Endothelial cell of umbilical vein (primary cell): ENCODE measurements around the gene PF4V1.

Experiments used
- POLR2A ChIP-seq: IDR thresholded peaks from 2 replicates; pipeline ENCODE4 v1.6.1; 2012; ENCODE audit warnings: low read depth, mild to moderate bottlenecking, control low read depth, low read length
- TF ChIP-seq, protein P1 (sequence below), 2 donors: IDR thresholded peaks; 1 replicate in 1 of 2; 2 replicates in 1 of 2; pipeline ENCODE4 v1.5.1; 2011; ENCODE audit warnings: low read length in 2 of 2, mild to moderate bottlenecking in 2 of 2, moderate library complexity in 2 of 2, control low read depth in 1 of 2, inconsistent platforms in 1 of 2, low read depth in 1 of 2; ENCODE audit not compliant: insufficient read depth in 1 of 2; ENCODE audit errors: extremely low read depth in 1 of 2

DNA sequence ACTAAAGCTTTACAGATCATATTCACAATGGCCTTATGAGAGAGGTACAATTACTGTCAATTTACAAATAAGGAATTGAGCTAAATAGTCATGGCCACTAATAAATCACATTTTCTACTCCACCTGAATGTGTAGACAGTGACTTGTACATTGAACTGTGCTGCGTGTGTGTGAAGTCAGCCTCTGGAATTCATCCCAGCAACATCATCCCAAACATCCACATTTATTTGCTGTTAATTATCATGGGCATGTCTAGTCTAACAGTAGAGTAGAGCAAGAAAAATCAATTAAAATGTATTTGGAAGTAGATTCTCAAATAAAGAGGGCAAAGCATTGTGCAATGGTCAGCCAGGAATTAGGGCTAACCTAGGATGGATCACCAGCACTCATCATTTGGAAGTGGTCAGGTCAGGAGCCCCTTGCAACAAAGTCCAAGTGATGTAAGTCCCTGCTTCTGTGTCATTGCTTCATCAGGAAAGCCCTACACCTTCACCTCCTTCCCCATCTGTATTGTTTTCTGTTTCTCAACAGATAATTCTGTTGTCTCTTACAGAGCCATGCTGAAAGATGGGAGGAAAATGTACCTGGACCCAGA is 4.8 kb upstream of the PF4V1 start:
- TF ChIP-seq, protein P1, sequence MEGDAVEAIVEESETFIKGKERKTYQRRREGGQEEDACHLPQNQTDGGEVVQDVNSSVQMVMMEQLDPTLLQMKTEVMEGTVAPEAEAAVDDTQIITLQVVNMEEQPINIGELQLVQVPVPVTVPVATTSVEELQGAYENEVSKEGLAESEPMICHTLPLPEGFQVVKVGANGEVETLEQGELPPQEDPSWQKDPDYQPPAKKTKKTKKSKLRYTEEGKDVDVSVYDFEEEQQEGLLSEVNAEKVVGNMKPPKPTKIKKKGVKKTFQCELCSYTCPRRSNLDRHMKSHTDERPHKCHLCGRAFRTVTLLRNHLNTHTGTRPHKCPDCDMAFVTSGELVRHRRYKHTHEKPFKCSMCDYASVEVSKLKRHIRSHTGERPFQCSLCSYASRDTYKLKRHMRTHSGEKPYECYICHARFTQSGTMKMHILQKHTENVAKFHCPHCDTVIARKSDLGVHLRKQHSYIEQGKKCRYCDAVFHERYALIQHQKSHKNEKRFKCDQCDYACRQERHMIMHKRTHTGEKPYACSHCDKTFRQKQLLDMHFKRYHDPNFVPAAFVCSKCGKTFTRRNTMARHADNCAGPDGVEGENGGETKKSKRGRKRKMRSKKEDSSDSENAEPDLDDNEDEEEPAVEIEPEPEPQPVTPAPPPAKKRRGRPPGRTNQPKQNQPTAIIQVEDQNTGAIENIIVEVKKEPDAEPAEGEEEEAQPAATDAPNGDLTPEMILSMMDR (IDR thresholded peaks at IDR 0.05; ENCODE audit: extremely low read depth in 1 of 2, insufficient read depth in 1 of 2, low read depth in 1 of 2, low read length in 2 of 2), result no peak
- no peak for TF ChIP-seq POLR2A
